Measurements from ENCODE around the gene MAGEB5.
"Not testable (repeated sequence)": the region's sequence is repeated elsewhere in the genome, so short reads cannot be mapped to it uniquely, and the experiment has no call there.

MAGEB5 gene

DNA sequence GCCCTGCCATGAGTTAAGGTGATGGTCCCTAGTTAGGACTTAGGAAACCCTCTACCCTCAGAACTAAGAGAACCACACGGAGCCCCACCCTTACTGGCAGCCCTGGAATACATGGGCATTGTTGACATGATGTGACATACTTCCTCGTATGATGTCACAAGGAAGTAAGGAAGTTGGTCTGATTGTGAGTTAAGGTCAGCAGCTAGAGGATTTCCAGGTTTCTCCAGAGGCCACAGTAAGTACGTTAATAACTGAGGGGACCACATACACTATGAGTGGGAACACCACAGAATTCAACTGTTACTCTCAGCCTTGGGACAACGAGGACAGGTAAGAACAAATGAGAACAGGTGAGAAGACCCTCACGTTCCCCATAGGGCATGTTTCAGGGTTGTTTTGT, at the start of gene MAGEB5:
Gene MAGEB5, plus strand, starts transcription at position 301 of the 400 bp plus-strand sequence. CDS start 1,133 bp downstream, outside the sequence.
- no peaks in the 10 kb centered on the region for H3K27me3 ChIP-seq (ENCODE audit: insufficient read depth, low read depth, severe bottlenecking)
- H3K36me3 ChIP-seq, result no peaks in the 10 kb centered on the region
- TF ChIP-seq CTCF (IDR thresholded peaks at IDR 0.05; ENCODE audit: low read depth, low read length), result no peak
- H3K4me3 ChIP-seq (ENCODE audit: low read depth, low read length), result no peak within 1 kb of the TSS
- no peaks in the 10 kb centered on the region for H3K9me3 ChIP-seq (ENCODE audit: severe bottlenecking)
- no peak for DNase-seq
- H3K27ac ChIP-seq, result no peak within 1 kb of the TSS

GRCh38 chrX:26192204-26192603, 23.8 kb upstream of the MAGEB5 start, which contains the start of gene MAGEB6:
TSS of gene MAGEB6 (plus strand) at chrX:26192440. CDS start at chrX:26193847, 1,407 bp downstream.
- H3K27ac ChIP-seq, result no peak within 1 kb of the TSS
- TF ChIP-seq CTCF (IDR thresholded peaks at IDR 0.05; ENCODE audit: low read depth, low read length), result no peak
- no peak for DNase-seq
- H3K27me3 ChIP-seq (ENCODE audit: insufficient read depth, low read depth, severe bottlenecking), result no peaks in the 10 kb centered on the region
- H3K4me3 ChIP-seq (ENCODE audit: low read depth, low read length), result no peak within 1 kb of the TSS
- peaks cover 2% of the 10 kb centered on the region for H3K9me3 ChIP-seq (ENCODE audit: severe bottlenecking)
- no peaks in the 10 kb centered on the region for H3K36me3 ChIP-seq

DNA sequence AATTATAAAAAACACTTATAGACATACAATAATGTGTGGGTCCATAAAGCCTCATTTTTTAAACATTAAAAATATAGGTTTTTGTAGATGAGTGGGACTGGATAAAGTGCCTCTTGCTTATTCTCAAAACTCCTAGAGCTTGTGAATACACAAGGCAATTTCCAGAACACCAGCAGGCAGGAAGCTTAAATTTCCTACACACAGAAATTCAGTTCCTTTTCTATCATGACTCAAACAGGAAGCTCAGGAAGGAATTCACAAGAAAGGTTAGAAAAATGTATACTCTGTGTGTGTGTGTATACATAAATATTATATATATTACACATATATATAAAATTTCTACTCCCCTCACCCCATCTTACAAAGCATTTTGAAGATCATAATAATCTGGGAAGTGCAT, 12.4 kb upstream of the MAGEB5 start:
- no peak overlapping the region for H3K27ac ChIP-seq
- H3K27me3 ChIP-seq (ENCODE audit: insufficient read depth, low read depth, severe bottlenecking), result no peaks in the 10 kb centered on the region
- H3K9me3 ChIP-seq (ENCODE audit: severe bottlenecking), result no peaks in the 10 kb centered on the region

DNA sequence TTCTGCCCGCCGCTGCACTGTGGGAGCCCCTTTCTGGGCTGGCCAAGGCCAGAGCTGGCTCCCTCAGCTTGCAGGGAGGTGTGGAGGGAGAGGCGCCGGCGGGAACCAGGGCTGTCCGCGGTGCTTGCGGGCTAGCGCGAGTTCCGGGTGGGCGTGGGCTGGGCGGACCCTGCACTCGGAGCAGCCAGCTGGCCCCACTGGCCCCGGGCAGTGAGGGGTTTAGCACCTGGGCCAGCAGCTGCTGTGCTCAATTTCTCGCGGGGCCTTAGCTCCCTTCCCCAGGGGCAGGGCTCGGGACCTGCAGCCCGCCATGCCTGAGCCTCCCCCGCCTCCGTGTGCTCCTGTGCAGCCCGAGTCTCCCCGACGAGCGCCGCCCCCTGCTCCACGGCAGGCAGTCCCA, 11.3 kb upstream of the MAGEB5 start:
- not testable (repeated sequence) for H3K27me3 ChIP-seq (ENCODE audit: insufficient read depth, low read depth, severe bottlenecking); H3K27ac ChIP-seq; H3K36me3 ChIP-seq; H3K9me3 ChIP-seq (ENCODE audit: severe bottlenecking); DNase-seq; H3K4me3 ChIP-seq (ENCODE audit: low read depth, low read length)

More for the DNA sequence above, 12.4 kb upstream of the MAGEB5 start:
- H3K4me3 ChIP-seq (ENCODE audit: low read depth, low read length), result no peak overlapping the region
- DNase-seq, result no peak
- no peak for TF ChIP-seq CTCF (IDR thresholded peaks at IDR 0.05; ENCODE audit: low read depth, low read length)
- no peaks in the 10 kb centered on the region for H3K36me3 ChIP-seq

DNA sequence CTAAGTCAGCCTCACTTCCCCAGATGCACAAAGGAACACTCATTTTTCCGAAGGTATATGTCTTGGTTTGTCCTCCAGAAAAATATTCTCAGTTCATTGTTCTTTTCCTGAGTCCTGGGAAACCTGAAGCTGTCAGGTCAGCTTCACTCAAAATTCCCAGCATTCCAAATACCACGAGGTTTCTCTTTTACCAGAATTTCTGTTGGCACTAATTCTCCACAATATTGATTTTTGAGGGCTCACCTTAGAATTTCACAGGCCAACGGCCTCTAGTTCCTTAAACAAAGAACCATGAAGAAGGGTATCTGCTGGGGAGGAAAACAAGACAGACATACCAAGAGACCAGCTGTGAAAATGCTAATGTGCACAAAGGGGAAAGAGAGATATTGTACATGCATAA, 8.0 kb upstream of the MAGEB5 start:
- Histone ChIP-seq H3K9me3 (ENCODE audit: severe bottlenecking) (no peaks in the 10 kb centered on the region), H3K27me3 (ENCODE audit: insufficient read depth, low read depth, severe bottlenecking) (no peaks in the 10 kb centered on the region), H3K36me3 (no peaks in the 10 kb centered on the region), H3K4me3 (ENCODE audit: low read depth, low read length) (no peak overlapping the region), H3K27ac (no peak overlapping the region)
- no peak for TF ChIP-seq CTCF (IDR thresholded peaks at IDR 0.05; ENCODE audit: low read depth, low read length)
- no peak for DNase-seq

- DNase-seq, result no peak
- Histone ChIP-seq H3K4me3 (ENCODE audit: low read depth, low read length) (no peak overlapping the region), H3K27ac (no peak overlapping the region), H3K27me3 (ENCODE audit: insufficient read depth, low read depth, severe bottlenecking) (no peaks in the 10 kb centered on the region), H3K36me3 (no peaks in the 10 kb centered on the region), H3K9me3 (ENCODE audit: severe bottlenecking) (no peaks in the 10 kb centered on the region)
- no peak for TF ChIP-seq CTCF (IDR thresholded peaks at IDR 0.05; ENCODE audit: low read depth, low read length)
These were observed 3.4 kb downstream of the MAGEB5 start for GRCh38 chrX:26219351-26219750.

All from WERI-Rb-1 (cell line).